Measurements from ENCODE around the gene DPCD.
A peak's percentile ranks its signal among the peaks of the same experiment; 100 is the strongest.

DPCD gene

DNA sequence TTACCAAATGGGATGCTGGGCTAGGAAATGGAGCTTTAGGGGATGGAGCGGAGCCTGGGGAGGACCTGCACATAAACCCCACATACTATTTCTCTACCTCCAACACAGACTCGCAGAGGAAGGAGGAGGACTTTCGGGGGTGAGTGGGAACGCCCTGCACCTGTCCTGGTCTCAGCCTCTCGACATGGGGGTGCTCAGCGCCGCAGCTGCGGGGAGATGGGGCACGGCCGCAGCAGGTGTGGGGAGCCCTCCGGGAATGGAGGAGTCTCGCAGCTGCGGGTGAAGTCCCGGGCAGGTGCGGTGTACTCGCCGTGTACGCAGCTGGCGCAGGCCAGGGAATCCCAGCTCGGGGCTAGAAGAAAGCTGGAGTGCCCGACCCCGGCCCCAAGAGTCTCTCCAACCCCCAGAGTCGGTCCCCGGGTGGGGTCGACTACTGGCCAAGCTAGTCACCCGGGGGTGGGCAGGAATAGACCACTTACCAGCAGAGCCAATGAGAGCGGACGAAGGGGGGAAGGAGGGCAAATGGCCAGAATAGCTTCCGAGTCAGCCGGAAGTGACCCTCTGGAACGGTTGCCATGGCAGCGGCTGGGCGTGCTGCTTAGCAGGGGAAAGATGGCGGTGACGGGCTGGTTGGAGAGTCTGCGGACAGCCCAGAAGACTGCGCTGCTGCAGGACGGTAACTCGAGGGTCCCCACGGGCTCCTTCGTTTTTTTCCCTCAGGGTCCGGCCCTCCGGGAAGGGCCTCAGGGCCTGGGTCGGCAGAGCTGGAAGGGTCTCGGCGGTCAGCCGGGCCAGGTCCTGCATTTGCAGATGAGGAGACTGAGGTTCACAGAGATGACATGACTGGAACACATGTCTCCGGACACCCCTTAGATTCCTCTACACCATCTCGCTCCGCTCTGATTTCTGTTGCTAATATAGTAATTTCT is at the start of gene DPCD, which contains the start of gene POLL:
TSS of gene DPCD (plus strand) at position 597 of the 929 bp plus-strand sequence. CDS start at position 613, 16 bp downstream.
TSS of gene POLL (minus strand) at position 533 of the 929 bp plus-strand sequence. CDS start 897 bp downstream, outside the sequence.
- DNase-seq: peak; percentile 94

DNA sequence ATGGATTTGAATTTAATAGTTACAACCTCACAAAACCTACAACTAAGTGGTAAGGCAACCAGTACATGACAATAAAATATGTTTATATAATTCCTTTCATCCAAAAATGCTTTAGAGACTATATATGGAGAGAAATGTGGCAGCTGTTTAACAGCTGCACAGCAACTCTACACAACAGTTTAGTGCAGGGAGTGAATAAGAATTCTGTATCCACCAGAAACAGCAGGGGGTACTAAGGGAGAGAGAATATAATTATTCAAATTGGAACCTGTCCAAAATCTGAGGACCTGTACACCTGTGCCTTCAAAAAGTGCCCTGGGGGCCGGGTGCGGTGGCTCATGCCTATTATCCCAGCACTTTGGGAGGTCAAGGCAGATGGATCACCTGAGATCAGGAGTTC is 49.7 kb upstream of the DPCD start:
- DNase-seq: no peak

DNA sequence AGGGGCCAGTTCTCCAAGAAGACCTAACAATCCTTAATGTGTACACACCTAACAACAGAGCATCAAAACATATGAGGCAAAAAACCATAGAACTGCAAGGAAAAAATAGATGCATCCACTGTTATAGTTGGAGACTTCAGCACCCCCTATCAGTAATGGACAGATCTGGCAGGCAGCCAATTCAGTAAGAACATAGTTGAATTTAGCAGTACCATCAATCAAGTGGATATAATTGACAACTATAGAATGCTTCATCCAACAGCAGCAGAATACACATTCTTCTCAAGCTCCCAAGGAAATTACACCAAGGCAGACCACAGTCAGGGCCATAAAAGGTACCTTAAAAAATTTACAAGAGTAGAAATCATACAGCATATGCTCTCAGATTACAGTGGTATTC is 42.2 kb upstream of the DPCD start:
- DNase-seq: no peak

DNA sequence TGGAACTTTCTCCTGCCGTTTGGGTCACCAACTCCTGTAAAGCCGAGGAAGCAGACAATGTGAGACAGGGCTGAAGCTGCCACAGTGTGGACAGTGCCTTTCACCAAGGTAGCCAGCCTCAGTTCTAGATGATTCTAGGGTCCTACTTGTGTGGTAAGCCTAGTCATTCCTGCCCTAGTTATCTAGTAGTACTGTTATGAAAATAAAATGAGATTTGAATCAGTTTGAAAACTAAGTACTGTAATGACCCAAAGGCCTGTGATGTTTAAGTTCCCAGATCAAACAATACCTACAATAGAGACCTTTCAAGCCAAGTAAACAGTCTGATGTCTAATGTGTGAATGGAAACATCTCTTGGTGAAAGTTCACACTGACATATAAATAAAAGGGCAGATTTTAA is 37.2 kb upstream of the DPCD start:
- DNase-seq: peak; percentile 41

DNA sequence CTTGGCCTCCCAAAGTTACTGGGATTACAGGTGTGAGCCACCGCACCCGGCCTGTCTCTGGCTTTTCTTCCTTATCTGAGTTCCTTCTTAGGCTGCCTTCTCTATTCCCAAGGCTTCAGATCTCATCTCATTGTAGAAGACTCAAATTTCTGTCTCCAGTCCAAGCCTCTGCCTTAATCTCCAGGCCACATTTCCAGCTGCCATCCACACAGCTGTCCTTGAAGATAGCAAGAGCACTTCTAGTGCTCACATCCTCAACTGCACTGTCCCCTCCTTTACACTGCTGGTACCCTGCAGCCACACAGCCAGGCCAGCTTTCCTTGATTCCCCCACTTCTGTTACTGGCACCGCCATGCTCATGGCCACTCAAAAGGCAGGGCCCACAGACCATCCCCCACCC is 35.7 kb upstream of the DPCD start:
- DNase-seq: no peak

DNA sequence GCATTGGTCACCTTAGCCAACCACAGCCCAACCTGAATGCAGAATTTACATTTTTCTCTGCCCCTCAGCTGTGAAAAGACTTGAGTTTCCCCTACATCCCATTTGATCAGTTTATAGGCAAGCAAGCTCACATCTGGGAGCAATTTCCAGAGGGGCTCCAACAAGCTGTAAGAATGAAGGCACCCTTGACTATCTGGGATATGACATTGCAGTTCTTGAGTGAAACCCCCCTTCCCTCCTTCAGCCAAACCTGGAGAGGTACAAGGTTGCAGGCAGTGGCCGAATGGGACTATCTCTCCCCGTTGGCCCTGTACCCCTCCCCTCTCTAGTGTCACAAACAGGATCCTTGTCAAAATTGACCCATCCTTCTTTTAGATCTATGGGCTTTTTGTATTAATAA is 30.6 kb upstream of the DPCD start:
- no peak for DNase-seq

DNA sequence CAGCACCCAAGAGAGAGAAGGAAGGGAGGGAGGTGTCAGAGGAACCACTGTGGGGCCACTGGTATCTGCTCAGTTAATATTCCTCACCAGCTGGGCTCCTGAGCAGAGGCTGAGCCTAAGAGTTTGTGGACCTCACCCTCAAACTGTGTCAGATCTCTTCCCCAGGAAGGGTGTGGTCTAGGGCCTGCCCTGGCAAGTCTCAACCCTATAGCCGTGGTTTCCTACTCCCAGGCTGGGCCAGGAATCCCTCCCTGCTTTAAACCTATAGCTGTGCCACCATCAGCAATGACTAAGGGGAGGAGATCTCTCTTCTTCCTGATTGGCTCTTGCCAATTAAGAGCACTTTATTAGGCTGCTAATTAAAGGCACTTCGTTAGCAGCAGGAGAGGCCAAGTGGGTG is 29.9 kb upstream of the DPCD start:
- no peak for DNase-seq

DNA sequence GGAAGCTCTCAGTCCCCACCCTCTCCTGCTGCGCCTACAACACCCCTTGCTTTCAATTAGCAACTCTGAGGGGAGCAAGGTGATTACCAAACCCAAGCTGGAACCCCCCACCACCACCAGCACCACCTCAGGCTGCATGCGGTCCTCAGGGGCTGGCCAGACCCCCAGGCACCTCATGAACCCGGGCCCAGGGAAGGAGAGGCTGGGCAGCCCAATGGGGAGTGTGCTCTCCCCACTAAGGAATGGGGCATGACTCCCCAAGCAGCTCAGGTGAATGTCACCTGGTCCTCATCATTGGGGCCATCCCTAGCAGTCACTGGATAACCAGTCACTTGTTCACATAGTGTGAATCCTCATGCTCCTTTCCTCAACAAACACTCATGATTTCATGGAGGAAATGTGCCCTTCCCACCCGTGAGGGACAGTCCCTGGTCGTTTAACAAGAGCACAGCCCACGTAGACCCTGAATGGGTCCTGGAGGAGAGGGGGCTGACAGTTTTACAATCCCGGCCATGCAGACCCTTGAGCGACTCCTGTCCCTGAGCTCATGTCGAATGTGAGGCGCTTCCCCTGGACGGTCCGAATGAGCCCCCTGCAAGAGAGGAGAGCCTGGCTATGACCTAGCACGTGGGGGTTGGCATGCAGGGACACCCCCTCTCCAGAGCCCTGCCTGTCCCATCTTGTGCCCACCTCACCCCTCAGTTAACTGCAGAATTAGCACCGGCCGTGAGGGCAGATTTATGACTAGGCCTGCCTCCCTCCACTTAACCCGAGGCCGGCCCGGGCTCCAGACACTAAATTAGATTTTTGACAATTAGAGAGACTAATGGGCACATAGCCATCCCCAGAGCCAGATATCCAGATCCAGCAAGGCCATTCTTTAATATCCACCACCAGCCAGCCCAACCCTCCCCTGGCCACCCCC is 29.2 kb upstream of the DPCD start:
- no peak for DNase-seq

DNA sequence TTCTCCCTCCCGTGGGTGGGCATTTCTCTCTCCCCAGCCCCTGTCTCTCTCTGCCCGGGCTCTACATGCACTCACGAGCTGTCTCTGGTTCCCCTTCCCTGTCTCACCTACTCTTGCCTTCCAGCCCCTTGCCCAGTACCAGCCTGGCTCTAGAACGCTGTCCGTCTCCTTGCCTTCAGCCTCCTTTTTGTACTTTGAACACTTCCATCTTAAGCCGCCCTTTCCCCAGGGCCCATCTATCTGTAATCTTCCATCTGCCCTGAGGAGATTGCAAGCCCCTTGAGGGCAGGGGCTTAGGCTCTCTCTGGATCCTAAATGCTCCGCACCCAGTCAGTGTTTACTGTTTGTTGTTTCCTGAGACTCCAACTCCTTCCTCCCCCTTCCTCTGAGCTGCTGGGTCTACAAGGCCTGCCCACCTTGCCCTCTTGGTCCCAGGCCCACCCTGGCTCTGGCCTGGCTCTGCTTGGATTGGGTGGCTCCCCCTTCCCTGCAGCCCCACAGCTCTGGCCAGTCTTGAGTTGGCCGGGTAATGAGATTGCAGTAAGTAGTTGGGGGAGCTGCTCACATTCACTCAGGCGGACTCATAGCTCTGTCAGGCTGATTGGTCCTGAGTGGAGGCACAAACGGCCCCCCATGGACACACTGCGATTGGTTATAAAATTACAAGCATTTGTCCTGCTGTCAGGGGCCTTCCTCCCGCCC is 28.4 kb upstream of the DPCD start:
- no peak for DNase-seq

DNA sequence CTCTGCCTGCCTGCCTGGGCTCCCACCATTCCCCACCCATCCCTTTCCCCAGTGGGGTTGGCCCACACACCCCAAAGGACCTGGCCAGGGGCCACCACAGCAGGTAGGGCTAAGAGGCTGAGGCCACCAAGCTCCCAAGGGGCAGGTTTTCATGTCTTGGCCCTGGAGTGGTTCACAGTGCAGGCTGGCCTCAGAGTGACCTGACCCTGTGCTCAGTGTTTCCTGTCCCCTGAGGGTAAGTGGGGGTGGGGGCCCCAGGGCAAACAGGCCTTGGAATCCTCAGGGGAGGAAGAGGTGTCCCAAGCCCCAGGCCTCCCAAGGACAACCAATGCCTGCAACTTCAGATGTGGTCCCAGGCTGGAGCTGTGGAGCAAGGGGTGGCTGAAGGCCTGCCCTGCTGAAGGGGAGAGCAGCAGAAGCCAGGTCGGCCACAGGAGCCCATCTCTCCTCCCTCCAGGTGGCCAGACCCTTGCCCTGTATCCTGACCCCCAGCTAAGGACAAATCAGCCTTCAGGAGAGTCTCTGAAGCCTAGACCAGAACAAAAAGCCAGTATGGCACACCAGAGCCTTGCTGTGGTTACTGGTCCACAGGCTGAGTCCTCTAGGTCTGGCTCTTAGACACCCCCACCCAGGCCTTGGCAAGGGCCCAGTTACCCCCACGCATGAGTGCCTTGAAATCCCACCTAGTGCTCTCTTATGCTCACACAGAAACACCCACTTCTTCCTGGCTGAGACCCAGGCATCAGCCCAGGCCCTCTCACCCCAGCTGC is 27.6 kb upstream of the DPCD start:
- DNase-seq: no peak

DNA sequence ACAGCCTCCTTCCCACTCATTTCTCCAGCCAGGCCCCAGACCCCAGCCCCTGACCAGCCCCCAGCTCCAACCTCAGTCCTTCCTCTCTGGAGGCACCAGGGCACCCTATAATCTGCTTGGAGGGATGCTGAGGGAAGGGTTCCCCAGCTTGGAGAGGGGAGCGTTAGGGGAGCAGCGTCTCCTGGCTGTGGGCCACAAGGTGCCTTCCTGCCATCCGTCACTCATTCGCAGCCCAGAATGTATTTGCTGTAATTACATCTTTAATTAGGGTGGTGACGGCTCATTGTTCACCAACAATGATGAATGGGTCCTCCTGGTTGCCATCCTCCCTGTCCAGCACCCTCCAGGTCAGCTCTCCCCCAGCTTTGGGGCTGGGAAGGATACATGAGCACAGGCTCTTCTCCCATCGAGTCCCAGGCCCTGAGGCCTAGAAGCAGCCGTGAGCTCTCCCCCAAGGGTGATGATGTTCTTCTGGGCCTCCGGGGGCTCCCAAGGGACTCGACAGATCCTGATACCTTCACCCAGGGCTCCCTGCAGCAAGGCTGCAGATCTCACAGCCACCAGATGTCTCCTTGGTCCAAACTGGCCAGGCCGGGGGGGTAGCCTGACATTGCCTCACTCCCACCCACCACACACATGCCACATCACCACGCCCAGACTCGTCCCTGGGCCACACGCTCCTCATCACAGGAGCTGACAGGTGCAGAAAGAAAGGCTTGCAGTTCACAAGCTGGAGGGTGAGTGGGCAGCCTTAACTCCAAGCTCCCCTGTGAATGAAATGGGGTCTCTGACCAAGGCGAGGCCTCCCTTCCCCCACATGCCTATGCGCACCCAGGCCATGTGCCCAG is 26.8 kb upstream of the DPCD start:
- no peak for DNase-seq

DNA sequence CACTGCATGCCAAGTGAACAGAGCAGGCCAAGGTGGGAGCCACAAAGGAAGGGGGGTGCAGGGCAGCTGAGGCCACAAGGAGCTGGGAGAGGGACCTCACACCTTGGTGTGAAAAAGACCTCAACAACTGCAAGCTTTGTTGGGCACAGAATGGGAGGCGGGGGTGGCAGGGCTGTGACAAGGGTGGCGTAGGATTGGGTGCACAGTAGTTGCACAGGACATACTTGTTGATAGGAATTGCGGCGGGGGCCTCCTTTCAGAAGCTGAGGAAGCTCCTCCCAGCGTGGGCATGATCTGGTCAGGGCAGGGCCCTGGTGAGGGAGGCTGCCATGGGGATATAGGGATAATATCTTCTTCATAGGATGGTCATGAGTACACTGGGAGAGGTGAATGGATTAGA is 25.9 kb upstream of the DPCD start:
- no peak for DNase-seq

DNA sequence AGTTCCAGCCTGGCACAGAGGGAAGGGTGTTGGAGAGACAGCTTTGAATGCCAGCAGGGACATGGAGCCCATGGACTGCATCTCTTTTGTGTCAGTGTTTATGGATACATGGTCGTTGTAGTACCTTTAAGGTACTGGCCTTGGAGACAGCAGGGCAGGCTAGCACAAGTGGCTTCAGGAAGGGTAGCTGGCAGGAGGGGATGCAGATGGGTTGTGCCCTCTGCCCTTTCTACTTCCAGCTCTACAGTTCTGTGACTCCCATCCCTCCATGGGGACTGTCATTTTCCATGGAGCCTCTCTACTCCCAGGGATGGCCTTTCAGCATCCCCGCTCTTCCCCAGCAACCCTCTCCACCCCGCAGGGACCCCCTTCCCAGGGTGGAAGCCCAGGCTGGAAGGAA is 25.1 kb upstream of the DPCD start:
- no peak for DNase-seq

DNA sequence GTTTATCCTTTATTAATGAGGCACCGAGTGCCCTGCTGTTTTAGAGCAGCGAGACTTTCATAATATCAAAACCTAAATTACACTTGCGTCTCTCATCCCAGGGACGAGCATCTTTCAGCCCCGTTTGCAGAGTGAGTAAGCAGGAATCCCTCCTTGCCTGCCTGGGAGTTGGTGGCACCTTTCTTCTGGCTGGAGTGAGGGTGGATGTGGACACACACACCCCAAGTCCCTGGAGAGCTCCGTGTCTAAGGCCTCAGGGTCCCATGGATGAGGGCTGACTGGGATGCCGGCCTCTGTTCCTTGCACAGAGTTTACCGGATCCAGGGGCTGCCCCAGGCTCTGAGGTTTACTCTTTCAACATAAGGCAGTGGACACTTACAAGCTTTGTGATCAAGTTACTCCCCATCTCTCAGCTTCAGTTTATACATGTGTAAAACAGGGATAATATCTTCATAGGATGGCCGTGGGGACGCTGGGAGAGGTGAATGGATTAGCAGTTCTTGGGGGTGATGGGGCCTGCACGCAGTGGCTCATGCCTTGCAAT is 24.6 kb upstream of the DPCD start:
- no peak for DNase-seq

DNA sequence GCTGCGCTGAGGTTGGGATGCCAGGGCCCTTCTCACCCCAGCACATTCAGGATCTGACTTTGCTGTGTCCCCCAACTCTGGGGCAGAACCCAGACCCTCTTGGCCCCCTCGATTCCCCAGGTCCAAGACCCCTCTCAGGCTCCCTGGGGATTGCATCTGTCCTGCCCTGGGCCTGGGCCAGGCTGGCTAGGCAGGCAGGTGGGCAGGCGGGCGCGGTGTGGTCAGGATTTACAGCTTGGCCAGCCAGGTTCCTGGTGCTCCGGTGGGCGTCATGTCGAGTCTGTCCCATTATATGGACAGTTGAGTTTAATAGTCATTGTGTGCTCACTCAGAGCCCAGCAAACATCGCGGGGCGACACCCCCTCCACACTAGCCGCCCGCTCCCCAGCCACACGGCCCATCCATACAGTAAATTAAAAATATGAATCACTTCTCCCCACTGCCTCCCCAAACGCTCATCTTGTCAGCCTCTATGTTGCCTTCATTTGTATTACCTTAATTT is 23.6 kb upstream of the DPCD start:
- no peak for DNase-seq

DNA sequence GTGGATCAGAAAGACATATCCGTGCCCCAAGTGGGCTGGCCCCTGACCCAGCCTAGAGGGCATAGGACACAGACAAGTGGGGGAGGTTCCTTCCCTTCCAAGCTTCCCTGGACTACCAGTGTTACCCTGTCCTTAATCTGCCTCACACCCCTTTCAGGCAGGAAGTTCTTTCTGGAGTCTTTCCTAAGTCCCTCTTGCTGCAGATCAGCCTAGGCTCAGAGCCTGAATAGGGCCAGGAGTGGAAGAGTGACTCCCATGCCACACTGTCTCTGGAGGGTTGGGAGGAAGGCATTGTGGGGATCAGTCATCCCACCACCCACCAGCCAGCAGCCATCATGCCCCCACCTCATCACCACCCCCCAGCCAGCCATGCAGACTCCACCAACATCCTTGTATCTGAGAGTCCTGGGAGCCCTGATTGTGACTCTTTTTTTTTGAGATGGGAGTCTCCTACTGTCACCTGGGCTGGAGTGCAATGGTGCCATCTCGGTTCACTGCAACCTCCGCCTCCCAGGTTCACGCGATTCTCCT is 22.7 kb upstream of the DPCD start:
- no peak for DNase-seq

DNA sequence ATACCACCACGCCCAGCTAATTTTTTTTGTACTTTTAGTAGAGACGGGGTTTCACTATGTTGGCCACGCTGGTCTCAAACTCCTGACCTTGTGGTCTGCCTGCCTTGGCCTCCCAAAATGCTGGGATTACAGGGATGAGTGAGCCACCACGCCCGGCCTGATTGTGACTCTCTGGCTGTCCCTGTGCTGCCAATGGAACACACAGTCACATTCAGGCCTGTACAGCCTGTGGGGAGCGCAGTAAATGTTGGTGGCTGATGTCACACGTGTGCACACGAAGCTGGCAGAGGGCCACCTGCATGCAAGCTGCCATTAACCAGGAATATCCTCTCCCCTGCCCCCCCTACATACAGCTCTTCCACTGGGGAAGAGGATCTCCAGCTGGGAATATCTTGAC is 22.2 kb upstream of the DPCD start:
- DNase-seq: no peak

DNA sequence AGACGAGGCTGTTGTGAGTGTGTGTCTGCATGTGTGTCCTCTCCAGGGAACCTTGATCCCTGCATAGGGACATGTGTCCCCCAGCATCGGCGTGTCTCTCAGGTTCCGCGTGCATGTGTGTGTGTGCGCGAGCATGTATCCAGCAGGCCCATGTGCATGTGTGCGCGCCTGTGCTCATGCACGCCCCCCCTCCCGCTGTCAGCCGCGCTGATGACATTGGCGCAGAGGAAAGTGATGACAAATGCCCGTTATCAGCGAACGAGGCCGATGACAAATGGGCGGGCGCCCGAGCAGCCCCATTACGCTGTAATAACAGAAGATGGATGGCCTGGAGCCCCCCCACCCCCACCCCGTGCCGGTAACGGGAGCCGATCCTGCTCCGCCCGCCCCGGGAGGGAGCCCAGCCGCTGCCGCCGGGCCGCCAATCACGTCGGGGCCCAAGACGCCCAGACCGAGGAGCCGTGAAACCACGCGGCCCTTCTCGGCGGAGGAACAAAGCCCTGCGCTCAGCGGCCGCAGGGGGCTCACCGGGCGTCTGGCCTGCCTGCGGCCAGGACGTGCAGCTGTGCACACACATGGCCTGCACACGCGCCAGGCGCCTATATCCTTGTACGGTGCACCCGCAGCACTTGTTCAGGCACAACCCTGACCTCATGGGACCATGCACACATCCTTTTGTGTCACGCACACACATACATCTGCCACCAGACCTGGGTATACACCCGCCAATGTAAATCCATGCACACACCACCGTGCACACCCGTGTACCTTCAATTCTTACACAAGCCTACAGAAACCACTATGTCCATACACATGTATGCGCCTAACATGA is 21.6 kb upstream of the DPCD start:
- no peak for DNase-seq
